ENCODE measurements around the gene UBE3C.

DNA sequence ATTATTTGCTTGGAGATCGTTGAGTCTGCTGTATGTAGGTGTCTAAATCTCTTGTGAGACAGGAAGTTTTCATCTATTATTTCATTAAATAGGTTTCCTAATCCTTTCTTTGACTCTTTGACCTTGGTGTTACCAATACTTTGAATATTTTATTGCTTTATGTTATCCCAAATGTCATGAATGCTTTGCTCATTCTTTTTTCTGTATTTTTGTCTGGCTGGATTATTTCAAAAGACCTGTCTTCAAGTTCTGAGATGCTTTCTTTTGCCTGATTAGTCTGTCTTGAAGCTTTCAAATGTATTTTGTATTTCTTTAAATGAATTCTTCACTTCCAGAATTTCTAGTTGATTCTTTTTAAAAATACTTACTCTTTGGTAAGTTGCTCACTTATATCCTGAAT is 27.3 kb downstream of the UBE3C start:
- no peak for TF ChIP-seq POLR2A (IDR thresholded peaks at IDR 0.05)
- TF ChIP-seq, protein P1, sequence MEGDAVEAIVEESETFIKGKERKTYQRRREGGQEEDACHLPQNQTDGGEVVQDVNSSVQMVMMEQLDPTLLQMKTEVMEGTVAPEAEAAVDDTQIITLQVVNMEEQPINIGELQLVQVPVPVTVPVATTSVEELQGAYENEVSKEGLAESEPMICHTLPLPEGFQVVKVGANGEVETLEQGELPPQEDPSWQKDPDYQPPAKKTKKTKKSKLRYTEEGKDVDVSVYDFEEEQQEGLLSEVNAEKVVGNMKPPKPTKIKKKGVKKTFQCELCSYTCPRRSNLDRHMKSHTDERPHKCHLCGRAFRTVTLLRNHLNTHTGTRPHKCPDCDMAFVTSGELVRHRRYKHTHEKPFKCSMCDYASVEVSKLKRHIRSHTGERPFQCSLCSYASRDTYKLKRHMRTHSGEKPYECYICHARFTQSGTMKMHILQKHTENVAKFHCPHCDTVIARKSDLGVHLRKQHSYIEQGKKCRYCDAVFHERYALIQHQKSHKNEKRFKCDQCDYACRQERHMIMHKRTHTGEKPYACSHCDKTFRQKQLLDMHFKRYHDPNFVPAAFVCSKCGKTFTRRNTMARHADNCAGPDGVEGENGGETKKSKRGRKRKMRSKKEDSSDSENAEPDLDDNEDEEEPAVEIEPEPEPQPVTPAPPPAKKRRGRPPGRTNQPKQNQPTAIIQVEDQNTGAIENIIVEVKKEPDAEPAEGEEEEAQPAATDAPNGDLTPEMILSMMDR (IDR thresholded peaks at IDR 0.05 in 8 of 11, conservative IDR thresholded peaks at IDR 0.05 in 3 of 11) = no peak
- TF ChIP-seq POLR2AphosphoS5 (IDR thresholded peaks at IDR 0.05) = no peak

All from spleen (tissue), 7 donors.